ES-I3 (cell line): ENCODE data around the gene EXD3.

Experiments used
- H3K36me3 ChIP-seq: 2 replicates; pipeline ENCODE4 v1.6.1; 2013; ENCODE audit warnings: mild to moderate bottlenecking, low read length, control low read depth, moderate library complexity; ENCODE audit not compliant: insufficient read depth
- H3K4me1 ChIP-seq: 2 replicates; pipeline ENCODE4 v1.6.1; 2013; ENCODE audit warnings: mild to moderate bottlenecking, control low read depth, low read length; ENCODE audit not compliant: insufficient read depth
- H3K9ac ChIP-seq: 2 replicates; pipeline ENCODE4 v1.6.1; 2013; ENCODE audit warnings: low read depth, mild to moderate bottlenecking, low read length, moderate library complexity
- H3K9me3 ChIP-seq: 2 replicates; pipeline ENCODE4 v1.6.1; 2013; ENCODE audit warnings: mild to moderate bottlenecking, low read length, moderate library complexity; ENCODE audit not compliant: control insufficient read depth, insufficient read depth

EXD3 gene

DNA sequence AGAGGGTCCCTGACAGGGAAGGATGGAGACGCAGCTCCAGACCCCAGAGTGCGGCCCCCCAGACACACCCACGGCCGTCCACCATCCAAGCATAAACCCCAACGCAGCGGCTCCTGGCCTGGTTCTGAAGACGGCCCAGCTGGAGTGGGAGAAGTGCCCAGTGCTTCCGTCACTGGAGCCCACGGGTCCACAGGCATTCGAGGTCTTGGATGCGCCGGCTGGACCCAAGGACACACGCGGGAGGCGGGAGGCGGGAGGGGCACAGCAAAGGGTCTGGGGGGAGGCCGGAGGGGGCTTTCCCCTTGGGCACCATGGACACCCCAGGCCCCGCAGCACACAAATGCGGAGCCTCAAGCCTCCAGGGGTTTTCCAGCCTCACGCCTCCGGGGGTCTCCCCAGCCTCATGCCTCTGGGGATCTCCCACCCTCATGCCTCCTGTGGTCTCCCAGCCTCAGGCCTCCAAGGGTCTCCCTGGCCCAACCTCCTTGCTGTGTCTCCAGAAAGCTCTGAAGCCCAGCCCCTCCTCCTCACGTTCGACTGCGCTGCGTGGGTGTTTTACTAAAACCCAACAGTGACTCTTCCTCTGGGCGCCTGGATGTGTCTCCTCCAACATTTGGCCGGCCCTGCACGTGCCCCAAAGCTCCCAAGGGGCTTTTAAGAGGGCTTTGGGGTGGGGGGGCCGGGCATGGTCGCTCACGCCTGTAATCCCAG, 15.2 kb downstream of the EXD3 start:
- Histone ChIP-seq H3K9ac (no peak overlapping the region; the same call in 1 of the 2 replicates), H3K4me1 (peaks cover 5% of the 10 kb centered on the region; the same call in 1 of the 2 replicates), H3K36me3 (no peaks in the 10 kb centered on the region)

DNA sequence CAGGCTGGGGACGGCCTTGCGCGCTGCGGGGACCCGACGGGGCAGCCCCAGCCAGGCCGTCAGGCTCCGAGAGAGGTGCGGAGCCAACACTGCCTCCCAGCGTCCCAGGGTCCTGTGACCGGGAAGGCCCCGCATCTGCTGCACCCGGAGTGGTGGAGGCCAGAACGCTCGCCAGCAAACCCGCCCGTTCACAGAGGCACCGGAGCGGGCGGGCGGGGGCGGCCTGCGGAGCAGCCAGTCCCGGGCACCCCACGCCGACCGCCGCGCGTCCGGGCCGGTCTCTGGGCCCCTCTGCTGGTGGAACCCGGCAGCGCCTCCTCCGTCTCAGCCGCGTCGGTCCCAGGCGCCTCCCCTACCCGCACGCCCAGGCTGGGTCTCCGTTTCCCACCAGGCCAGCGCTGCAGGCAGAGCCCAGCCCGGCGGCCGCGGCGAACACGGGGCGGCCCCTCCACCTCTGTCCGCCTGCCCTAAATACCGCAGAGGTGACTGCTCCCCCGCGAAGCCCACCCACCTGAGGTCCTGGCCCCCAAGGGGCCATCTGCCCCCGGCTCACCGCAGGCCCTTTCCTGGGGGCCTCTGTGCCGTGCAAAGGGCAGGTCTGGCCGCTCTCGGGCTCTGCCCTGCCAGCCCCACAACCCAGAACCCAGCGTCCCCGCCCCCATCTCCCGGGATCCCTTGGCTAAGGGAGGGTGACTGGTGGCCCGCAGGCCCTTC, 15.9 kb downstream of the EXD3 start:
- peak overlapping the region; percentile 38; the same call in 1 of the 2 replicates for H3K9ac ChIP-seq

More for the DNA sequence above, 15.2 kb downstream of the EXD3 start:
- H3K9me3 ChIP-seq, result no peaks in the 10 kb centered on the region

GRCh38 chr9:137406085-137406760, 16.7 kb downstream of the EXD3 start:
- Histone ChIP-seq H3K9ac (no peak overlapping the region; the same call in 1 of the 2 replicates), H3K4me1 (no peaks in the 10 kb centered on the region; the same call in 1 of the 2 replicates), H3K9me3 (no peaks in the 10 kb centered on the region), H3K36me3 (no peaks in the 10 kb centered on the region)

More for the DNA sequence above, 15.9 kb downstream of the EXD3 start:
- no peaks in the 10 kb centered on the region for H3K36me3 ChIP-seq
- no peaks in the 10 kb centered on the region for H3K9me3 ChIP-seq
- peaks cover 4% of the 10 kb centered on the region; the same call in 1 of the 2 replicates for H3K4me1 ChIP-seq

DNA sequence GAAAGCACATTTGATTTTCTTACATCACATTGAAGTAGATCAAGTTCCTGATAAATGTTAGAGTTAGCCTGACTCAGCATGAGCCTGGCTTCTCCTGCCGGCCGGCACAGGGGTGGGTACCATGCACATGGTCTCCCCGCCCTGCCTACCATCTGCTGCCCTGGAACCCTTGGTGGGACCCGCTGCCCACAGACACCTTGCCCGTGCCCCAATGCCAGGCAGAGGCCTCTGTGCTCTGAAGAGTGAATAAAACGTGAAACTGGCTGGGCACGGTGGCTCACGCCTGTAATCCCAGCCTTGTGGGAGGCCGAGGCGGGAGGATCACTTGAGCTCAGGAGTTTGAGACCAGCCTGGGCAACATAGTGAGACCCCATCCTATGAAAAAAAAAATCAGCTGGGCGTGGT, 17.3 kb downstream of the EXD3 start:
- Histone ChIP-seq H3K9ac (no peak overlapping the region), H3K4me1 (no peaks in the 10 kb centered on the region; the same call in 1 of the 2 replicates)

DNA sequence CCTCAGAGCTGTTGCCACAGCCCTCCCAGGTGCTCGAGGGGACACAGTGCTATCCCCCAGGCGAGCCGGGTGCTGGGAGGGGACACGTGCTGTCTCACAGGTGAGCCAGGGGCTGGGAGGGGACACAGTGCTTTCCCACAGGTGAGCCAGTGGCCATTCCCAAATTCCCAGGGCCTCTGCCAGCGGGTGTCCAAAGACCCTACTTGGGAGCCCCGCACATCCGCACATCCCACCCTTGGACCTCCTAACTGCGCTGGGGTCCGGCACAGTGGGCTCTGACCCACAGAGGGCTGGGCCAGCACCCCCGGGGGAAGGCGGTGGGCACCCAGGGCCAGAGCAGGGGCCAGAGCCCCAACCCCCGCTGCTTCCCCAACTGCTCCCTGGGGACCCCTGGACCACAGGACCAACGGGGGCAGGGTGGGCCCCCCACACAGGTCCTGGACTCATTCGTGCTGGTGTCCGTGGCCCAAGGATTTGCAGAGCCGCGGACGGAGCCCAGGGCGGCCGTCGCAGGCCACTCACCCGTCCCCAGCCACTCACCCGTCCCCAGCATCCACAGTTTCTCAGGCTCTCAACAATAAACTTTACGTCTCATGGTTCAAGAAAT, 17.9 kb downstream of the EXD3 start:
- H3K4me1 ChIP-seq, result no peaks in the 10 kb centered on the region
- no peaks in the 10 kb centered on the region for H3K36me3 ChIP-seq
- no peak overlapping the region for H3K9ac ChIP-seq
- H3K9me3 ChIP-seq, result no peaks in the 10 kb centered on the region

More for the DNA sequence above, 17.3 kb downstream of the EXD3 start:
- Histone ChIP-seq H3K36me3 (no peaks in the 10 kb centered on the region), H3K9me3 (no peaks in the 10 kb centered on the region)

- Histone ChIP-seq H3K36me3 (no peaks in the 10 kb centered on the region), H3K4me1 (no peaks in the 10 kb centered on the region), H3K9me3 (no peaks in the 10 kb centered on the region), H3K9ac (no peak overlapping the region)
Measured at GRCh38 chr9:137403269-137403668, 19.7 kb downstream of the EXD3 start.

- Histone ChIP-seq H3K9me3 (no peaks in the 10 kb centered on the region), H3K4me1 (no peaks in the 10 kb centered on the region), H3K9ac (no peak overlapping the region), H3K36me3 (no peaks in the 10 kb centered on the region)
Measured at GRCh38 chr9:137402746-137403145, 20.2 kb downstream of the EXD3 start.

GRCh38 chr9:137398561-137399468, 24.1 kb downstream of the EXD3 start:
- no peaks in the 10 kb centered on the region for H3K4me1 ChIP-seq
- no peaks in the 10 kb centered on the region for H3K9me3 ChIP-seq
- H3K36me3 ChIP-seq, result no peaks in the 10 kb centered on the region; the same call in 1 of the 2 replicates
- H3K9ac ChIP-seq, result no peak overlapping the region

DNA sequence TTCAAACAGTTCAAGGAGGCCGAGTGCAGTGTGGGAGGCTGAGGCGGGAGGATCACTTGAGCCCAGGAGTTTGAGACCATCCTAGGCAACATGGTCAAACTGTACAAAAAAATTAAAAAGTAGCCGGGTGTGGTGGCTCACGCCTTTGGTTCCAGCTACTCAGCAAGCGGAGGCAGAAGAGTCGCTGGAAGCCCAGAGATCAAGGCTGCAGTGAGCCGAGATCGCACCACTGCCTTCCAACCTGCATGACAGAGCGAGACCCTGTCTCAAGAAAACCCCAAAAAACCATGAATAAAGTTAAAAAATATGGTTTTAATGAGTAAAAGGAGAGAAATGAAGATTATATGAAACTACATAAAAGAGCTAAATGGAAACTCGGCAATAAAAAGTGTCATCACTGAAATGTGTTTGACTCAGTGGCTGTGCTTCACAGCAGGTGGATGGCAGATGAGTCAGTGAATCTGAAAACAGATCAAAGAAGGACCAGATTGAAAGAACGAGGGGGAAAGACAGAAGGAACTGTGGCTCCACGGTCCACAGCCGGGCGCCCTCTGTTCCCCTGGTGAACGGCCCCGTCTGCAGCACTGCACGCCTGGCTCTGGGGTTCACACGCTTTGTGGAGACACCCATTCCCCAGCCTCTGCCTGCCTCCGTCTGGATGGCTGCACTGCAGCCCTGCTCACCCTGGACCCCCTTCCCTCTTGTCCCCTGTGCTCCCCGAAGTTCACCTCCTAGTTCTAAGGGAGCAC, 25.1 kb downstream of the EXD3 start:
- Histone ChIP-seq H3K9me3 (no peaks in the 10 kb centered on the region), H3K9ac (no peak overlapping the region), H3K4me1 (no peaks in the 10 kb centered on the region), H3K36me3 (no peaks in the 10 kb centered on the region; the same call in 1 of the 2 replicates)

DNA sequence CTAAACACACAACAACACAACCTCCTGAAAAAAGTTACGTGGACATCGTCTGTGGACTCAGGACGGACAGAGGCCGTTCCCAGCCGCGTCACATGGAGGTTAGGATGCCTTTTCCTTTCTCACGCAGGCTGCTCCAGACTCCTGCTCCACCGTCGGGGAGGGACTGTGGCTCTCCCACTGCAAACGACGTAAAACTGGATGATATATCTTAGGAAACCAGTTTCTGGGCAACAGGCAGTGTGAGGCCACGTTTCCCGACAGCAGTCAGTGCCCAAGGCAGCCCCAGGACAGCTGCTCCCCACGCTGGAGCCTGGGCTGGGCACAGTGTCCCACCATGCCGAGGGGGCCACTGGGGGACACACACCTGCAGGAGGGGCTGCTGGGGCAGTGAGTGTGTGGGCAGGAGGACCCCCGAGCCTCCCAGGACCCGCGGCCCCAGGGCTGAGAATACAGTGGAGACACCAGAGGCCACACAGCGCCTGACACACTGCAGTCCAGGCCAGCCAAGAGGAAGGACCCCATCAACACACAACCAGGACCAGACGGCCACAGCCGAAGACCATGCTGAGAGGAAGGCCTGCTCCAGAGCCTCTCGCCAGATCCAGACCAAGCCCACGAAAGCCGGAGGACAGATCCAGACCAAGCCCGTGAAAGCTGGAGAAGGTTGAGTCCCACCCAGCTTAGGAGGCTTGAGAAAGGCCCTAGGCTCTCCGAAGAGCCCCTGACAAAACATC, 26.2 kb downstream of the EXD3 start:
- no peaks in the 10 kb centered on the region; the same call in 1 of the 2 replicates for H3K36me3 ChIP-seq
- no peaks in the 10 kb centered on the region for H3K9me3 ChIP-seq
- H3K9ac ChIP-seq, result no peak overlapping the region
- H3K4me1 ChIP-seq, result no peaks in the 10 kb centered on the region

- no peak overlapping the region for H3K9ac ChIP-seq
- H3K9me3 ChIP-seq, result no peaks in the 10 kb centered on the region
- H3K36me3 ChIP-seq, result no peaks in the 10 kb centered on the region; the same call in 1 of the 2 replicates
- H3K4me1 ChIP-seq, result no peaks in the 10 kb centered on the region
Measured at GRCh38 chr9:137396227-137396626, 26.7 kb downstream of the EXD3 start.

GRCh38 chr9:137395666-137396010, 27.3 kb downstream of the EXD3 start:
- H3K36me3 ChIP-seq, result no peaks in the 10 kb centered on the region; the same call in 1 of the 2 replicates
- H3K9ac ChIP-seq, result no peak overlapping the region
- no peaks in the 10 kb centered on the region for H3K9me3 ChIP-seq
- H3K4me1 ChIP-seq, result no peaks in the 10 kb centered on the region
